ENCODE data around the gene NLK. TPM values are rescaled to one million over a fixed set of nuclear protein-coding genes. Genes with fewer than 3 reads are reported as not detected.

The NLK gene
- total RNA-seq, 1 experiment from 2014 or later: 31.8 TPM

DNA sequence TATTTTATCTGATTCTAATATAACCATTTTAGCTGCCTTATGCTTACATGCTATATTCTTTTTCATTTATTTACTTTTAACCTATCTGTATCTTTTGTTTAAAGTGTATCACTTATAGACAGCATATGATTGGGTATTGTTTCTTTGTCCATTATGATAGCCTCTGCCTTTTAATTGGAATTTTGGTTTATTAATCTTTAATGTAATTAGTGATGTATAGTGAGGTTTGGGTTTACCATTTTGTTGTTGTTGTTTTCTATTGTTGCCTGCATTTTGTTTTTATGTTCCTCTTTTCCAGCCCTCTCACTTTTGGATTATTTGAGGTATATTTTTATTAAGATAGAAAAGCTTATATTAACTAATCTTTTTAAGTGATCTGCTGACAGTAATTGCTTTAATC lies 59.4 kb downstream of the NLK start:
- Histone ChIP-seq H3T11ph (ENCODE audit: low read length) (no peak overlapping the region), H4K20me1 (ENCODE audit: control insufficient read depth, insufficient read depth, insufficient read length) (no peaks in the 10 kb centered on the region), H3K9me3 (ENCODE audit: control insufficient read depth, low read depth, low read length) (no peaks in the 10 kb centered on the region), H4K5ac (ENCODE audit: insufficient read length, low read depth, low read length) (no peak overlapping the region), H2AFZ (ENCODE audit: low read length) (no peak overlapping the region), H2AK5ac (ENCODE audit: insufficient read length, low read length) (no peak overlapping the region), H3K27ac (ENCODE audit: insufficient read length, low read depth, low read length) (no peak overlapping the region), H4K8ac (replicated peaks; ENCODE audit: insufficient read length, low read depth, low read length) (no peak overlapping the region), H4K91ac (ENCODE audit: insufficient read length, low read depth, low read length) (no peak overlapping the region), H3K9ac (ENCODE audit: extremely low read depth, insufficient read length, low read length) (no peak overlapping the region), H3K4me1 (ENCODE audit: insufficient read depth, low read length) (no peaks in the 10 kb centered on the region), H3K4ac (ENCODE audit: low read depth, low read length) (no peak overlapping the region), H2BK120ac (ENCODE audit: low read depth, low read length, poor library complexity, severe bottlenecking) (no peak overlapping the region), H2BK20ac (ENCODE audit: low read depth, low read length, poor library complexity, severe bottlenecking) (no peak overlapping the region), H3K23ac (ENCODE audit: insufficient read length, low read depth, low read length) (no peak overlapping the region), H2BK12ac (ENCODE audit: insufficient read length, low read depth, low read length) (no peak overlapping the region), H2BK5ac (ENCODE audit: insufficient read length, low read length) (no peak overlapping the region), H2BK15ac (ENCODE audit: low read depth, low read length) (no peak overlapping the region), H3K14ac (ENCODE audit: insufficient read depth, low read length) (no peak overlapping the region), H3K27me3 (ENCODE audit: insufficient read depth, low read length) (no peaks in the 10 kb centered on the region), H3K23me2 (ENCODE audit: insufficient read length, low read depth, low read length, poor library complexity, severe bottlenecking) (no peaks in the 10 kb centered on the region), H3K79me2 (ENCODE audit: insufficient read depth, low read length) (no peaks in the 10 kb centered on the region), H3K4me2 (ENCODE audit: insufficient read depth, insufficient read length, low read length) (no peak overlapping the region), H3K18ac (ENCODE audit: insufficient read length, low read depth, low read length) (no peak overlapping the region), H3K79me1 (ENCODE audit: insufficient read depth, low read depth, low read length, poor library complexity, severe bottlenecking) (no peaks in the 10 kb centered on the region), H3K56ac (ENCODE audit: insufficient read length, low read depth, low read length) (no peak overlapping the region)
- Mint-ChIP-seq H3K36me3 (ENCODE audit: insufficient read depth in 1 of 3, low read depth in 3 of 3) (peaks cover 0 to 5% (median 0%) of the 10 kb centered on the region in 3 experiments; a peak in 2 of 7 replicates), H3K27ac (no peak overlapping the region), H3K27me3 (ENCODE audit: low read depth) (no peaks in the 10 kb centered on the region), H3K4me3 (no peak overlapping the region), H3K4me1 (peaks cover 5 to 10% of the 10 kb centered on the region in 2 experiments), H3K9me3 (peaks cover 0 to 3% of the 10 kb centered on the region in 2 experiments; a peak in 1 of 5 replicates)
- DNase-seq: no peak
- TF ChIP-seq, protein P1, sequence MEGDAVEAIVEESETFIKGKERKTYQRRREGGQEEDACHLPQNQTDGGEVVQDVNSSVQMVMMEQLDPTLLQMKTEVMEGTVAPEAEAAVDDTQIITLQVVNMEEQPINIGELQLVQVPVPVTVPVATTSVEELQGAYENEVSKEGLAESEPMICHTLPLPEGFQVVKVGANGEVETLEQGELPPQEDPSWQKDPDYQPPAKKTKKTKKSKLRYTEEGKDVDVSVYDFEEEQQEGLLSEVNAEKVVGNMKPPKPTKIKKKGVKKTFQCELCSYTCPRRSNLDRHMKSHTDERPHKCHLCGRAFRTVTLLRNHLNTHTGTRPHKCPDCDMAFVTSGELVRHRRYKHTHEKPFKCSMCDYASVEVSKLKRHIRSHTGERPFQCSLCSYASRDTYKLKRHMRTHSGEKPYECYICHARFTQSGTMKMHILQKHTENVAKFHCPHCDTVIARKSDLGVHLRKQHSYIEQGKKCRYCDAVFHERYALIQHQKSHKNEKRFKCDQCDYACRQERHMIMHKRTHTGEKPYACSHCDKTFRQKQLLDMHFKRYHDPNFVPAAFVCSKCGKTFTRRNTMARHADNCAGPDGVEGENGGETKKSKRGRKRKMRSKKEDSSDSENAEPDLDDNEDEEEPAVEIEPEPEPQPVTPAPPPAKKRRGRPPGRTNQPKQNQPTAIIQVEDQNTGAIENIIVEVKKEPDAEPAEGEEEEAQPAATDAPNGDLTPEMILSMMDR (conservative IDR thresholded peaks at IDR 0.05): no peak

Data from H9 (cell line).